AG04449 (cell line): ENCODE measurements around the gene LRRC56.

ENCODE experiments used
- CTCF ChIA-PET: fragments of 350-600 bp; formaldehyde crosslinking; extraction: SDS; loops from one replicate; lab custom pipeline; 2021; ENCODE audit warnings: antibody characterized with exemption; lab: Yijun Ruan, JAX
- POLR2A ChIA-PET: fragments of 400-600, 350-600 bp; formaldehyde crosslinking; extraction: SDS; loops from one replicate; lab custom pipeline; 2020; ENCODE audit warnings: antibody characterized with exemption, inconsistent platforms; lab: Yijun Ruan, JAX
- DNase-seq: peaks from one replicate; pipeline ENCODE4 v3.0.0-alpha.2; 2010; ENCODE audit warnings: low read depth, low spot score
- H3K4me3 ChIP-seq: 2 replicates; pipeline ENCODE4 v1.5.1; 2011; ENCODE audit warnings: low read depth, mild to moderate bottlenecking, control low read depth, low read length
- CTCF ChIP-seq: IDR thresholded peaks from one replicate; pipeline ENCODE4 v1.5.1; 2011; ENCODE audit warnings: mild to moderate bottlenecking, moderate library complexity, low read length, control low read depth, inconsistent platforms; ENCODE audit not compliant: insufficient read depth; ENCODE audit errors: missing control alignments

Gene LRRC56

DNA sequence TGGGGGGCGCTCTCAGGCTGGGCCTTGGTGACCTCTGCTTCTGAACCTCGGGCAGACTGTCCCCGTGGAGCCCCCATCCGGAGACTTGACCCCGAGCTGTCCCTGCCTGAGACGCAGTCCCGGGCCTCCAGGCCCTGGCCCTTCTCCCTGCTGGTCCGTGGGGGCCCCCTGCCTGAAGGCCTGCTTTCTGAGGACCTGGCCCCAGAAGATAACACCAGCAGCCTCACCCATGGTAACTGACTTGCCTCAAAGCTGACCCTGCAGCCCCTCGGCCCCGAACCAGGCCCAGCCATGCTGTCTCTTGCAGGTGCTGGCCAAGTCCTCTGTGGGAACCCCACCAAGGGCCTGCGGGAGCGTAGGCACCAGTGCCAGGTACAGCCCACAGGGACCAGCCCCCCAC, 14.3 kb downstream of the LRRC56 start:
- DNase-seq, result no peak
- H3K4me3 ChIP-seq, result no peak overlapping the region
- ChIA-PET POLR2A (interaction anchor here (0.6 kb wide), 1 partner anchor 17 kb away, joined by 3 read pairs; no protein-coding TSS in a partner anchor), CTCF (interaction anchor here (1.4 kb wide), 1 partner anchor 15 kb away, joined by 5 read pairs; the partner anchor contains the start of gene LRRC56)
- TF ChIP-seq CTCF, result no peak

DNA sequence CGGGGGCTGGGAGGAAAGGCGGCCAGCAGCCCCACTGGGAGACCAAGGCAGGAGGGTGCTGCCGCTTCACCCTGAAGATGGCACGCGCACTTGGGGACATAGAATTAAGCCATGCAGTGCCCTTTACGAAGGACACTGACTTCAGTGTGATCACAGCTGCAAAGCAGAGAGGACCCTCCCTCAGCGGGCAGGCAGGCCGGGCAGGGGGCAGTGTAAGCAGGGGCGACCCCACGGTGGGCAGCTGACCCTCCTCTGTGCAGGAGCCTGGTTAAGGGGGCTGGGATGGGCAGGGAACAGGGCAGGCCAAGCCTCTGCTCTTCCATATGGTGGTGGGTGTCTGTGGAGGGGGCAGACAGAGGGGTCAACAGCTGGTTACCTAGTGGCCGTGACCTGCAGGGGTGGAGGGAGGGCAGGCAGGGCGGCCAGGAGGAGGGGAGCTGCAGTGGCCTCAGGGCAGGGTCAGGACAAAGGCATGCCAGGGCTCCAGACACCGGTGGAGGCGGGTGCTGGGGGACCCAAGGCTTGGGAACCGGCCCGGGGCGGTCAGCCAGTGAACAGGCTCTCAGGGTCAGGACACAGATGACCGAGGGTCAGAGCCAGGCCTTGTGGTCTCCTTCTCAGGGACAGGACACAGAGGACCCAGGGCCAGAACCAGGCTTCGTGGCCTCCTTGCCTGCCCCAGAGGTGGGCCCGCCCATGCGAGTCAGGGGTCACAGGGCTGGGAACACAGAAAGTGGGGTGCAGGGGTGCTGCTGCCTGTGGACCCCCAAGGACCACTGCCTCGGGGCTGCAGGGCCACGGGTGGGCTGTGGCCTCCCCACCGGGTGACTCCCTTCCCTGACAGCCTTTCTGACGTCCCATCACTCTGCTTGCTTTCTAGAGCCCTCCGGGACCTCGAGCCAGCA, 16.0 kb downstream of the LRRC56 start:
- H3K4me3 ChIP-seq, result no peak overlapping the region
- no peak for TF ChIP-seq CTCF
- POLR2A ChIA-PET, result no interaction called here
- DNase-seq, result no peak
- CTCF ChIA-PET, result interaction anchor here (1.1 to 4.6 kb wide), 5 partner anchors 9 to 171 kb away, joined by 3 to 34 read pairs (median 14); no protein-coding TSS in a partner anchor

GRCh38 chr11:553988-554340, 16.6 kb downstream of the LRRC56 start:
- ChIA-PET POLR2A (no interaction called here), CTCF (interaction anchor here (0.9 to 4.6 kb wide), 14 partner anchors 10 to 222 kb away, joined by 3 to 34 read pairs (median 6); partner anchors contain the start of gene LRRC56)
- DNase-seq, result no peak

GRCh38 chr11:554428-555226, 17.3 kb downstream of the LRRC56 start:
- POLR2A ChIA-PET, result no interaction called here
- no peak overlapping the region for H3K4me3 ChIP-seq
- peak; percentile 81 for TF ChIP-seq CTCF

More at GRCh38 chr11:553988-554340, 16.6 kb downstream of the LRRC56 start:
- no peak for TF ChIP-seq CTCF
- H3K4me3 ChIP-seq, result no peak overlapping the region

DNA sequence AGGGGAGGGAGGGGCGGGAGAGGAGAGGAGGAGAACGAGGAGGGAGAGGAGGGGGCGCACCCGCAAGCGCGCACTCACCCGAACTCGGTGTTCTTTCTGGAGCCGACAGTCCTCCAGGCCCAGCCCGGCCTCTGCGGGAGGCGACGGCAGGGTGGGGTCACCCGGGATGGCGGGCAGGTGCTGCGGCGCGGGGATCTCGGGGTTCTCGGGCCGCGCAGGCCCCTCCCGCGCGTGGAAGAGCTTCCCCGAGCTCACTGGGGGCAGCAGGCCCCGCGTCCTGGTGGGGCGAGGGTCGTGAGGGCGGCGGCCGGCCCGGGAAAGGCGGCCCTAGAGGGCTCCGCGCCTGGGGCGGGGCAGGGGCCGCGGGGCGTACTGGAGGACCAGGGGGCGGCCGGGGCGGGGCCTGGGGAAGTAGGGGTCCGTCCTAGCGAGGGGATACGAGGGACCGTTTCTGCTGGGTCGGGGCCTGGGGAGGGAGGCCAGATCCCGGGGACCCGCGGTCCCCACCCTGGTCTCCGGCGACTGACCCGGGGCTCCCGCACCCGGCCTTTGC, 18.0 kb downstream of the LRRC56 start:
- TF ChIP-seq CTCF, result no peak
- CTCF ChIA-PET, result interaction anchor here (0.6 to 4.6 kb wide), 15 partner anchors 10 to 322 kb away, joined by 3 to 34 read pairs (median 6); partner anchors contain the start of gene LRRC56
- no peak for DNase-seq
- POLR2A ChIA-PET, result no interaction called here
- no peak overlapping the region for H3K4me3 ChIP-seq

More at GRCh38 chr11:554428-555226, 17.3 kb downstream of the LRRC56 start:
- CTCF ChIA-PET, result interaction anchor here (0.8 to 4.6 kb wide), 18 partner anchors 11 to 221 kb away, joined by 3 to 34 read pairs (median 5); partner anchors contain the start of gene LRRC56
- no peak for DNase-seq
